Activated CD8-positive, alpha-beta memory T cell treated with anti-CD3 and anti-CD28 coated beads for 36 hours (primary cell): ENCODE results near the gene AGL. TPM values are rescaled to one million over a fixed set of nuclear protein-coding genes. Genes with fewer than 3 reads are reported as not detected.
"Not testable (repeated sequence)": the region's sequence is repeated elsewhere in the genome, so short reads cannot be mapped to it uniquely, and the experiment has no call there.

Experiments
- CTCF ChIA-PET: fragments of 350-600 bp; sonication (Branson Sonifier 250); formaldehyde crosslinking; loops from one replicate; lab custom pipeline; 2021; ENCODE audit warnings: antibody characterized with exemption; lab: Charles Lee
- POLR2A ChIA-PET: fragments of 350-600 bp; sonication (Branson Sonifier 250); formaldehyde crosslinking; loops from one replicate; lab custom pipeline; 2021; ENCODE audit warnings: antibody characterized with exemption; lab: Charles Lee
- total RNA-seq, 2 experiments: library from RNA; stranded (reverse); gene quantifications; one replicate each; pipeline ENCODE4 v1.2.3, GENCODE V29; 2021

Gene AGL
- total RNA-seq, 2 experiments from 2014 or later = 17.7 to 18.7 TPM

GRCh38 chr1:99919220-99919619 lies 69.1 kb downstream of the AGL start:
- ChIA-PET CTCF (no interaction called here), POLR2A (no interaction called here)

- POLR2A ChIA-PET = no interaction called here
- CTCF ChIA-PET = no interaction called here
Measured at GRCh38 chr1:99934801-99935200, 84.6 kb downstream of the AGL start.

- ChIA-PET CTCF (no interaction called here), POLR2A (no interaction called here)
Measured at GRCh38 chr1:99935534-99935933, 85.4 kb downstream of the AGL start.

- CTCF ChIA-PET = no interaction called here
- POLR2A ChIA-PET = no interaction called here
Measured at GRCh38 chr1:99936071-99936470, 85.9 kb downstream of the AGL start.

GRCh38 chr1:99942723-99943122 lies 92.6 kb downstream of the AGL start:
- ChIA-PET POLR2A (no interaction called here), CTCF (no interaction called here)

GRCh38 chr1:99943223-99943794 lies 93.1 kb downstream of the AGL start:
- ChIA-PET POLR2A (interaction anchor here (0.5 kb wide), 1 partner anchor 29 kb away, joined by 3 read pairs; no protein-coding TSS in a partner anchor), CTCF (interaction anchor here (0.6 kb wide), 1 partner anchor 1642 kb away, joined by 3 read pairs; no protein-coding TSS in a partner anchor)

- CTCF ChIA-PET = no interaction called here
- POLR2A ChIA-PET = no interaction called here
Measured at GRCh38 chr1:99944192-99944591, 94.0 kb downstream of the AGL start.

GRCh38 chr1:99945174-99945573 lies 95.0 kb downstream of the AGL start:
- POLR2A ChIA-PET = no interaction called here
- CTCF ChIA-PET = no interaction called here

- ChIA-PET POLR2A (no interaction called here), CTCF (no interaction called here)
Measured at GRCh38 chr1:99950486-99950885, 100.3 kb downstream of the AGL start.

- CTCF ChIA-PET = no interaction called here
- POLR2A ChIA-PET = no interaction called here
Measured at GRCh38 chr1:99952522-99952921, 102.4 kb downstream of the AGL start.

GRCh38 chr1:99955375-99955774 lies 105.2 kb downstream of the AGL start:
- CTCF ChIA-PET = no interaction called here

GRCh38 chr1:99956755-99957154 lies 106.6 kb downstream of the AGL start:
- POLR2A ChIA-PET = no interaction called here
- CTCF ChIA-PET = no interaction called here

More at GRCh38 chr1:99955375-99955774, 105.2 kb downstream of the AGL start:
- POLR2A ChIA-PET = no interaction called here

GRCh38 chr1:99957818-99958217 lies 107.7 kb downstream of the AGL start:
- ChIA-PET POLR2A (no interaction called here), CTCF (no interaction called here)

GRCh38 chr1:99959189-99959705 lies 109.1 kb downstream of the AGL start:
- POLR2A ChIA-PET = not testable (repeated sequence)

GRCh38 chr1:99960260-99960659 lies 110.1 kb downstream of the AGL start:
- POLR2A ChIA-PET, CTCF ChIA-PET: not testable (repeated sequence)

More at GRCh38 chr1:99959189-99959705, 109.1 kb downstream of the AGL start:
- CTCF ChIA-PET = not testable (repeated sequence)

GRCh38 chr1:99963041-99963795 lies 113.1 kb downstream of the AGL start:
- POLR2A ChIA-PET = no interaction called here
- CTCF ChIA-PET = no interaction called here

- ChIA-PET CTCF (no interaction called here), POLR2A (no interaction called here)
Measured at GRCh38 chr1:99964806-99965205, 114.6 kb downstream of the AGL start.

GRCh38 chr1:99965646-99966375 lies 115.7 kb downstream of the AGL start:
- CTCF ChIA-PET = no interaction called here

GRCh38 chr1:99968214-99968613 lies 118.1 kb downstream of the AGL start:
- CTCF ChIA-PET = no interaction called here
- POLR2A ChIA-PET = no interaction called here

More at GRCh38 chr1:99965646-99966375, 115.7 kb downstream of the AGL start:
- POLR2A ChIA-PET = no interaction called here

GRCh38 chr1:99969260-99969728 lies 119.1 kb downstream of the AGL start:
- POLR2A ChIA-PET = interaction anchor here (0.9 to 2.3 kb wide), 2 partner anchors 69 to 73 kb away, joined by 3 to 14 read pairs; a partner anchor contains a TSS
- CTCF ChIA-PET = no interaction called here
